VCaP (cell line): ENCODE measurements around the gene PIK3C2G.

Source experiments
- H3K27ac ChIP-seq: fragments of 450-650 bp; 2 replicates; pipeline ENCODE4 v1.5.1; 2017
- TF ChIP-seq, protein P1 (sequence below): fragments of 450-650 bp; conservative IDR thresholded peaks from 2 replicates; pipeline ENCODE4 v1.5.1; 2017; ENCODE audit warnings: mild to moderate bottlenecking, moderate library complexity

The PIK3C2G gene

DNA sequence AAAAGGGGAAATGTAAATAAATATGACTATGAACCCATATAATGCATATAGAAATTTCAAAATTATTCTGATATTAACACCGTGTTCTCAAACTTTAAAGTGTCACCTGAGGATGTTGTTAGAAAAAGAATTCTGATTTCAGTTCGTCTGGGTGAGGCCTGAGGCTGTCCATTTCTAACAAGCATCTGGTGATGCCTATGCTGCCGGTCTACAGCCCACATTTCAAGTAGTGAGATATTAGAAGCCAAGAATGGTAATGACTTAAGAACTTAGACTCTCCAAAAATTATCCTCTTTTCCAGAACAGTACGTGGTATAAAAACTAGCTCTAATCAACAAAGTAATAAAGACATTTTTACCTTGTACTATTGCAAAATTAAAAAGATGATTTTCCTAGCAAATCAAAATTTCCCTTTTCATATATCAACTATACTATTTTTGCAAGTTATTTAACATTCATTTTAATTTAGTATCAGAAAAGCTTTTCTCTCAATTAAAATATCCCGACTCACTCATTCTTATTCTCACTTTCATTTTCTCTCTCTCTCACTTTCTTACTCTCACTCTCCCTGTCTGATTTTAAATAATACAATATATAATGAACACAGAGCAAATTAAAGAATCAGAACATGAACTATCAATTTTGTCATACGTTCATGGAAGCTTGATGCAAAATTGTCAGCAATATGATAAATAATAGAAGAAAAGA is 35.0 kb downstream of the PIK3C2G start:
- no peak overlapping the region for H3K27ac ChIP-seq
- TF ChIP-seq, protein P1, sequence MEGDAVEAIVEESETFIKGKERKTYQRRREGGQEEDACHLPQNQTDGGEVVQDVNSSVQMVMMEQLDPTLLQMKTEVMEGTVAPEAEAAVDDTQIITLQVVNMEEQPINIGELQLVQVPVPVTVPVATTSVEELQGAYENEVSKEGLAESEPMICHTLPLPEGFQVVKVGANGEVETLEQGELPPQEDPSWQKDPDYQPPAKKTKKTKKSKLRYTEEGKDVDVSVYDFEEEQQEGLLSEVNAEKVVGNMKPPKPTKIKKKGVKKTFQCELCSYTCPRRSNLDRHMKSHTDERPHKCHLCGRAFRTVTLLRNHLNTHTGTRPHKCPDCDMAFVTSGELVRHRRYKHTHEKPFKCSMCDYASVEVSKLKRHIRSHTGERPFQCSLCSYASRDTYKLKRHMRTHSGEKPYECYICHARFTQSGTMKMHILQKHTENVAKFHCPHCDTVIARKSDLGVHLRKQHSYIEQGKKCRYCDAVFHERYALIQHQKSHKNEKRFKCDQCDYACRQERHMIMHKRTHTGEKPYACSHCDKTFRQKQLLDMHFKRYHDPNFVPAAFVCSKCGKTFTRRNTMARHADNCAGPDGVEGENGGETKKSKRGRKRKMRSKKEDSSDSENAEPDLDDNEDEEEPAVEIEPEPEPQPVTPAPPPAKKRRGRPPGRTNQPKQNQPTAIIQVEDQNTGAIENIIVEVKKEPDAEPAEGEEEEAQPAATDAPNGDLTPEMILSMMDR: no peak

DNA sequence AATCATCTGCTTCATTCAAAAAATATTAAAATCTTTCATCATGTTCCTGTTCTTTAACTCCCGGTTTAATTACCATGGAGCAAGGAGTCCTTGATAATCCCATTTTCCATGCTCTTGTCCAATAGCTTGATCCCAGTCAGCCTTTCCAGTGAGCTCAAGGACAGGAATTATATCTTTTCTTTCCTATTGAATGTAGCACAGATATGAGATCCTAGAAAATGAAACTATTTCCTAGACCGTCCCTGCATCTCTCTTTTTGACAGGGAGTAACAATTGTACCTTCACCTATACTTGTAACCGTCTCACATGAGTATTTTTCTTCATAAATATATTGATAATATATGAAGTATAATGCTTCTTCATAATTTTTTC is 35.6 kb downstream of the PIK3C2G start:
- TF ChIP-seq, protein P1: no peak
- H3K27ac ChIP-seq: no peak overlapping the region

DNA sequence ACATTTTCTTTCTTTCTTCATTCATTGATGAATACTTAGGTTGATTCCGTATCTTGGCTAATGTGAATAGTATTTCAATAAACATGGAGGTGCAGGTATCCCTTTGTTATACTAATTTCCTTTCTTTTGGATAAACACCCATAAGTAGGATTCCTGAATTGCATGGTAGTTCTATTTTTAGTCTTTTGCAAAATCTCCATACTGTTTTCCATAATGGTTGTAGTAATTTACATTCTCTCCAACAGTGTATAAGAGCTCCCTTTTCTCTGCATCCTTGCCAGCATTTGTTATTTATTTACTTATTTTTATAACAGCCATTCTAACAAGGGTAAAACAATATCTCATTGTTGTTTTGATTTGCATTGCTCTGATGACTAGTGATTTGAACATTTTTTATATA is 36.6 kb downstream of the PIK3C2G start:
- TF ChIP-seq, protein P1: no peak
- no peak overlapping the region for H3K27ac ChIP-seq

DNA sequence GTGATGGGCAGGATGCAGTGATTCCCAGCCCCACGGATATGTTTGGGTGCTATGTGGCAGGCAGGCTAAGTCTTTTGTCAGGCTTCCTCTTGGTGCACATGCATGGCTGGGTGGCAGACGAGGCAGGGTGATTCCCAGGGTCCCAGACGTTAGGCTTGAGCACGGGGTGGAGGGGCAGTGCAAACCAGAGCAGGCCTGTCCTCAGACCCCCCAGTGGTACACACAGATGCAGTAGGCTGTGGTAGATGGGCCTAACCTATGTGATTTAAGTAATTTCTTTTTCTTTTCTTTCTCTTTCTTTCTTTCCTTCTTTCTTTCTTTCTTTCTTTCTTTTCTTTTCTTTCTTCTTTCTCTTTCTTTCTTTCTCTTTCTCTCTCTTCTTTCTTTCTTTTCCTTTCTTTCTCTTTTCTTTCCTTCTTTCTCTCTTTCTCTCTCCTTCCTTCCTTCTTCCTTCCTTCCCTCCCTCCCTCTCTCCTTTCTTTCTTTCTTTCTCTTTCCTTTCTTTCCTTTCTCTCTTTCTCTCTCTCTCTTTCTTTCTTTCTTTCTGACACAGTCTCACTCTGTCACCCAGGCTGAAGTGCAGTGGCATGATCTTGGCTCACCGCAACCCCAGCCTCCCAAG is 41.6 kb downstream of the PIK3C2G start:
- TF ChIP-seq, protein P1: no peak
- H3K27ac ChIP-seq: no peak overlapping the region

DNA sequence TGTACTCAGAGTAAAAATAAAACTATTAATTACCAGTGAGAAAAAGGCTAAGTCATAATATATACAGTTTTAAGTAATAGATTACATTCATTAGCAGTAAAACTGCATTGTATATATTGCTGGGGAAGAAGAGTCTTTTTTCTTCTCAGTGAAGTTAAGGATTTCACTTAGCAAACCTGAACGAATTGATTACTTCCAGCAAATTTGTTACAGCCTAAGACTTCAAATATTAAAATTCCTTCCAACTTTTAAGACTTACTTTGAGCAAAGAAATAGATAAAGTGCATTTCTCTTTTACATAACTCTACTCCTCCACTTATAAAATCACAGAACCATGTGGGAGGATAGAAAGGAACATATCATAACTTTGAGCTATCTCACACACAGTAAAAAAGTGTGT is 43.3 kb downstream of the PIK3C2G start:
- H3K27ac ChIP-seq: no peak overlapping the region
- TF ChIP-seq, protein P1: no peak

DNA sequence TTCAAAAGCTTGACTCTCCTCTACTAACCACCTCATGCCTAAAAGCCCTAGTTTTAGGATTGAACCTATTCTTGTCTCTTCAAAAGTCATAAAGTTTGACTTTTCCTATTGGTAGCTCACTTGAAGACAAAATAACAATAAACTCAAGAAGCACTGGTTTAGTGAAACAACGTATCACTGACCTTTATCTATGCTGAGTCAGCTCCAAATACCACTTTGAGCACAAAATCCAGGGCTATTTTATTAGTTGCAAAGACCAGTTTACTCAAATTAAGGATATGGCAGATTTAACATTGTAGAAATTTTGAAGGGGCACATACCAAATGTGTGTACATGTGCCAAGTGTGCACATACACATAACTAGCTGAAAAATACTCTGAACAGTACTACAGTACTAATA is 45.0 kb downstream of the PIK3C2G start:
- TF ChIP-seq, protein P1: no peak
- H3K27ac ChIP-seq: no peak overlapping the region

DNA sequence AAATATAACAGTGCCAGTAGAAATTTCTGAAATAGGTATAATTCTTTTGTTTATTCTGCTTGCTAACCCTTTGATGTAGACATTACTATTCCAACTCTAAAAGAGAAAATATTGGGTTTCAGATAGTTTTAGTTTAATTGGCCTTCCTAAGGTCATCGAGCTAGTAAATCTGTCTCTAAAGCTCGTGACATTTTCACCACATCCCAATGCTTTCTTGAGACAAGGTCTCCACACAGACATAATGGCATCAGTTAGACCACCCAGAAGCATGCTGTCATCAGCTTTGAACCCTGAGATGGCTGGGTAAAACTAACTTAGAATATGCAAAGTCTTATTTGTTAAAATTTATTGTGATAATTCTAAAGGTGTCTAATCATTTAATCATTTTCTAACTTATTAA is 52.0 kb downstream of the PIK3C2G start:
- TF ChIP-seq, protein P1: no peak
- H3K27ac ChIP-seq: no peak overlapping the region
